Measurements from ENCODE around the gene PBOV1. TPM values are rescaled to one million over a fixed set of nuclear protein-coding genes. Genes with fewer than 3 reads are reported as not detected.

The PBOV1 gene
- total RNA-seq, 1 donor = not detected

GRCh38 chr6:138176652-138177232 is 41.5 kb downstream of the PBOV1 start:
- Histone ChIP-seq H3K9me3 (ENCODE audit: low read depth, low read length) (peaks cover 4% of the 10 kb centered on the region), H3K79me2 (ENCODE audit: insufficient read depth, low read length) (no peaks in the 10 kb centered on the region), H4K20me1 (ENCODE audit: insufficient read depth, low read length) (no peaks in the 10 kb centered on the region), H3K4me1 (ENCODE audit: insufficient read depth, low read length) (no peaks in the 10 kb centered on the region), H3K4me3 (ENCODE audit: insufficient read depth, low read length) (no peak overlapping the region), H3K27ac (ENCODE audit: low read depth, low read length) (no peak overlapping the region), H3K27me3 (ENCODE audit: insufficient read depth, low read length) (peaks cover 2% of the 10 kb centered on the region), H3K36me3 (ENCODE audit: insufficient read depth, low read length) (no peaks in the 10 kb centered on the region), H3K4me2 (ENCODE audit: insufficient read depth, low read length) (no peak overlapping the region), H2AFZ (ENCODE audit: low read length) (no peak overlapping the region)
- no peak for DNase-seq (ENCODE audit: insufficient read length, low spot score, missing footprints)
- TF ChIP-seq, protein P1, sequence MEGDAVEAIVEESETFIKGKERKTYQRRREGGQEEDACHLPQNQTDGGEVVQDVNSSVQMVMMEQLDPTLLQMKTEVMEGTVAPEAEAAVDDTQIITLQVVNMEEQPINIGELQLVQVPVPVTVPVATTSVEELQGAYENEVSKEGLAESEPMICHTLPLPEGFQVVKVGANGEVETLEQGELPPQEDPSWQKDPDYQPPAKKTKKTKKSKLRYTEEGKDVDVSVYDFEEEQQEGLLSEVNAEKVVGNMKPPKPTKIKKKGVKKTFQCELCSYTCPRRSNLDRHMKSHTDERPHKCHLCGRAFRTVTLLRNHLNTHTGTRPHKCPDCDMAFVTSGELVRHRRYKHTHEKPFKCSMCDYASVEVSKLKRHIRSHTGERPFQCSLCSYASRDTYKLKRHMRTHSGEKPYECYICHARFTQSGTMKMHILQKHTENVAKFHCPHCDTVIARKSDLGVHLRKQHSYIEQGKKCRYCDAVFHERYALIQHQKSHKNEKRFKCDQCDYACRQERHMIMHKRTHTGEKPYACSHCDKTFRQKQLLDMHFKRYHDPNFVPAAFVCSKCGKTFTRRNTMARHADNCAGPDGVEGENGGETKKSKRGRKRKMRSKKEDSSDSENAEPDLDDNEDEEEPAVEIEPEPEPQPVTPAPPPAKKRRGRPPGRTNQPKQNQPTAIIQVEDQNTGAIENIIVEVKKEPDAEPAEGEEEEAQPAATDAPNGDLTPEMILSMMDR (IDR thresholded peaks at IDR 0.05; ENCODE audit: extremely low read depth, low read depth, low read length) = no peak

DNA sequence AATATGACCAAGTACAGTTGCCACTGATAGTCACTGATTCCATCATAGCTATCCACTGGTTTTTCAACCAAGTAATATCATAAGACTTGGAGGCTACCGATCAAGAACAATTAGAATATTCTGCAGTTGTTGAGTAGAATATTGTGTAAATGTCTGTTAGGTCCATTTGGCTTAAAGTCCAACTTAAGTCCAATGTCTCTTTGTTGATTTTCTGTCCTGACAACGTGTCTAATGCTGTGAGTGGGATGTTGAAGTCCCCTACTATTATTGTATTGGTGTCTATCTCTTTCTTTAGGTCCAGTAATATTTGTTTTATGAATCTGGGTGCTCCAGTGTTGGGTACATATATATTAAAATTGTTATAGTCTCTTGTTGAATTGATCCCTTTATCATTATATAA is 42.7 kb downstream of the PBOV1 start:
- Histone ChIP-seq H3K36me3 (ENCODE audit: insufficient read depth, low read length) (no peaks in the 10 kb centered on the region), H3K27ac (ENCODE audit: low read depth, low read length) (no peak overlapping the region), H3K27me3 (ENCODE audit: insufficient read depth, low read length) (peaks cover under 1% of the 10 kb centered on the region), H4K20me1 (ENCODE audit: insufficient read depth, low read length) (no peaks in the 10 kb centered on the region), H3K79me2 (ENCODE audit: insufficient read depth, low read length) (no peaks in the 10 kb centered on the region), H2AFZ (ENCODE audit: low read length) (no peak overlapping the region), H3K4me2 (ENCODE audit: insufficient read depth, low read length) (no peak overlapping the region), H3K9me3 (ENCODE audit: low read depth, low read length) (peaks cover 4% of the 10 kb centered on the region), H3K4me3 (ENCODE audit: insufficient read depth, low read length) (no peak overlapping the region), H3K4me1 (ENCODE audit: insufficient read depth, low read length) (no peaks in the 10 kb centered on the region)
- DNase-seq (ENCODE audit: insufficient read length, low spot score, missing footprints) = no peak
- TF ChIP-seq, protein P1 (IDR thresholded peaks at IDR 0.05; ENCODE audit: extremely low read depth, low read depth, low read length) = no peak

Other genes starting within 250 kb of the PBOV1 start
- gene PERP, start 111.1 kb downstream of the PBOV1 start, total RNA-seq = 7.7 and 8.3 TPM in 2 replicates
- under 0.01 TPM in 2 replicates for gene ARFGEF3, start 56.6 kb downstream of the PBOV1 start, total RNA-seq
- gene SMIM28, start 159.4 kb upstream of the PBOV1 start, total RNA-seq = not detected in 2 replicates
- 35.1 and 35.8 TPM in 2 replicates for gene HEBP2, start 185.7 kb upstream of the PBOV1 start, total RNA-seq